Mucosa of gallbladder (tissue), 1 donor: ENCODE results near the gene LOXL1. TPM values are rescaled to one million over a fixed set of nuclear protein-coding genes. Genes with fewer than 3 reads are reported as not detected.

Experiments
- DNase-seq: peaks from one replicate; pipeline ENCODE4 v3.0.0-alpha.2; 2020; ENCODE audit warnings: low spot score
- total RNA-seq: library from RNA; stranded (reverse); gene quantifications from one replicate; pipeline ENCODE4 v1.2.1, GENCODE V29; 2021
- donor health status: DM: no; HTN: no; CAD: no.

The LOXL1 gene, protein sequence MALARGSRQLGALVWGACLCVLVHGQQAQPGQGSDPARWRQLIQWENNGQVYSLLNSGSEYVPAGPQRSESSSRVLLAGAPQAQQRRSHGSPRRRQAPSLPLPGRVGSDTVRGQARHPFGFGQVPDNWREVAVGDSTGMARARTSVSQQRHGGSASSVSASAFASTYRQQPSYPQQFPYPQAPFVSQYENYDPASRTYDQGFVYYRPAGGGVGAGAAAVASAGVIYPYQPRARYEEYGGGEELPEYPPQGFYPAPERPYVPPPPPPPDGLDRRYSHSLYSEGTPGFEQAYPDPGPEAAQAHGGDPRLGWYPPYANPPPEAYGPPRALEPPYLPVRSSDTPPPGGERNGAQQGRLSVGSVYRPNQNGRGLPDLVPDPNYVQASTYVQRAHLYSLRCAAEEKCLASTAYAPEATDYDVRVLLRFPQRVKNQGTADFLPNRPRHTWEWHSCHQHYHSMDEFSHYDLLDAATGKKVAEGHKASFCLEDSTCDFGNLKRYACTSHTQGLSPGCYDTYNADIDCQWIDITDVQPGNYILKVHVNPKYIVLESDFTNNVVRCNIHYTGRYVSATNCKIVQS
- 20.2 TPM for total RNA-seq

DNA sequence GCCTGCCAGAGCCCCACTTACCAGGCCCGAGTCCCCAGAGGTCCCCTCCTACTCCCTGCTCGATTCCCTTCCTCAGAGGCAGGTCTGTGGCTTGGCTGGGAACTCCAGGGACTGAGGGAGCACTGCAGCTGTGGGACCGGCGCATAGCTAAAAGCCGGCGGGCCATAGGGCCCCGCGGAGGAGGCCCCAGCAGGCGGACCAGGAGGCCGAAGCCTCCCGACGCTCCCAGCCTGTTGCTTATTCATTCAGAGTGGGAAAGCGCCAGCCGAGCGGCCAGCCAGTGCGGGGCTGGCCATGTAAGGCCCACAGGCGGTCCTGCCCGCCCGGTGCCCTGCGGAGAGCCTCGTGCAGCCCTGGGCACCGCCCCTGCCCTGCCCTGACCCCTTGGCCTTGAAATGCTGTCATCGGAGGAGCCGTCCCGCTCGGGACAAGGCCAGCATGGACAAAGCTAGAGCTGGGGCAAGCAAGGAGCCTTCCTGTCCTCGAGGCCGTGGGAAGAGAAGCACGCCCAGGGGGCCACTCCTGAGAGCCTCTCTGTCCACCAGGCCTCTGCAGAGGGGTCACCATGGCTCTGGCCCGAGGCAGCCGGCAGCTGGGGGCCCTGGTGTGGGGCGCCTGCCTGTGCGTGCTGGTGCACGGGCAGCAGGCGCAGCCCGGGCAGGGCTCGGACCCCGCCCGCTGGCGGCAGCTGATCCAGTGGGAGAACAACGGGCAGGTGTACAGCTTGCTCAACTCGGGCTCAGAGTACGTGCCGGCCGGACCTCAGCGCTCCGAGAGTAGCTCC lies at the start of gene LOXL1:
TSS of gene LOXL1 (plus strand) at position 244 of the 784 bp plus-strand sequence. CDS start at position 566, 322 bp downstream.
- DNase-seq = peak; percentile 59

DNA sequence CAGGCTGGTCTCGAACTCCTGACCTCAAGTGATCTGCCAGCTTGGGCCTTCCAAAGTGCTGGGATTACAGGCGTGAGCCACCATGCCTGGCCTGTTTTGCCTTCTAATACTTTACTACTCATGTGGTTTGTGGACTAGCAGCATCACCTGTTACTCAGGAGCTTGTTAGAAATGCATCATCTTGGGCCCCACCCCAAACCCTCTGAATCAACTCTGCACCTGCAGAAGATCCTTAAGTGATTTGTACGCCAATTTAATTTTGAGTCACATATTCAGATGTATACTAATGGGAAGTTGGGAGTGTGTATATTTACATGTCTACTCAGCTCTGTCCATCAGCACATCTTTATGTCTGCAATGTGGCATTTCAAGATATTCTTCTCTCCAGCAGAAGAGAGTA lies 46.8 kb upstream of the LOXL1 start:
- no peak for DNase-seq

GRCh38 chr15:73881579-73882320 lies 44.5 kb upstream of the LOXL1 start:
- no peak for DNase-seq

GRCh38 chr15:73882761-73883419 lies 43.4 kb upstream of the LOXL1 start:
- no peak for DNase-seq

GRCh38 chr15:73884159-73884558 lies 42.1 kb upstream of the LOXL1 start:
- no peak for DNase-seq

DNA sequence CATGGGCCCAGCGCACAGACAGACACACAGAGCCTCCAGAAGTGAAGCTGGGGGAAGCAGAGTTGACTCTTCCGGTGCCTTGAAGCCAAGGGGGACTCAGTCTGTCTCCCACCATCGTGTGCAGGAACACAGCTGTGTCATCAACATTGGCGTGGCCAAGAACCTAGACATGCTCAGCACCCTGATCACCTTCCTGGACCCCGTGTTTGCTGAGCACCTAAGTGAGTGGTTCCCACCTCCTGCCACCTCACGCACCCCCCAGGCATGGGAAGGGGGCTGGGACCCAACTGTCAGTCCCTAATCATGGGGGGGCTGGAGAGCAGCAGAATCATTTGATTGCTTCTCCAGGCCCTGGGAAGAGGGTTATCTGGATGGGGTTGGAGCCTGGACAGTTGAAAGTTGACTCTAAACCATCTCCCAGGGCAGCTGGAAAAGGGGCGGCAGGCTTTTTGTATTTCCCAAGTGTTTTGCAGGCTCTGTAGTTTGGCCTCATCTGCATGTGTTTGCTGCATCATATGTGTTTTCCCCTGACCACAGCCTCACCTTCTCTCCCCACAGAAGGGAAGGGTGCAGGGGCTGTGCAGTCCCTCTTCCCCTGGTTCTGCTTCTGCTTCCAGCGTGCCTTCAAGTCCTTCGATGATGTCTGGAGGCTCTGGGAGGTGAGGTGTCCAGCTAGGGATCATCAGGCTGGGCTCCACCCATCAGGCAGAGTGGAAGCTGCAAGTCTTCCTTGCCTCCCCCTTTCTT lies 40.1 kb upstream of the LOXL1 start:
- DNase-seq = no peak

- no peak for DNase-seq
These were observed 39.4 kb upstream of the LOXL1 start for GRCh38 chr15:73886717-73887345.

GRCh38 chr15:73887481-73887880 lies 38.8 kb upstream of the LOXL1 start:
- DNase-seq = no peak

GRCh38 chr15:73888224-73889041 lies 37.8 kb upstream of the LOXL1 start:
- no peak for DNase-seq

DNA sequence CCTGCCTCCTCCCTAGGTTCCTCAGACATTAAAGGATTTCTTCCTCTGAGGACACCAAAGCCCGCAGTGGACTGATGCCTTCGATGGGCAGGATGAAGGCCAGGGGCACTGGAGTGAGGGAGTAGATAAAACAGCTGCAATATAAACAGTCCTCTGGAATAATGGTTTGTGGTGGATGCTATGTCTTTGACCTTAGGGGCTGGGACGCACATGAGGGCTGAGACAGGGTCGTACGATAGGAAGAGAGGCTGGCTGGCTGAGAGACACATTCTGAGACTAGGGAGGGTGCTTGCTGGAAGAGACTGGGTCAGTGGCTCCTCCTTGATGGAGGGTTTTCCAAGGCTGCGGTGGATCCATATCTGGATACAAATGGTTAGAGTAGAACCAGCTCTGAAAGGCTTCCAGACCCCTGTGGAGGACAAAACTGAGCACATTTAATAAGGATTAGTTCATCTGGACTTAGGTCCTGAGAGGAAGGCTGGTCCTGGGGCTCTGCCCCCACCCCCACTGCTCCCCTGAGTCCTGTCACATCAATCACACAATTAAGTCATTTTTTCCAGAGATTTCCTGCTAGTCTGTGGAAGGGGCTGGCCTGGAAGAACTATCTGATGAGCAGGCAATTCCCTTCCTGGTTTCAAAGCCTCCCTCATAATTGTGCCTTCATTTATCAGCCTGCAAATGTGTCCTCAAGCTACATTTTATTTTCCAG lies 37.1 kb upstream of the LOXL1 start:
- DNase-seq = no peak

GRCh38 chr15:73889762-73890124 lies 36.5 kb upstream of the LOXL1 start:
- DNase-seq = no peak

DNA sequence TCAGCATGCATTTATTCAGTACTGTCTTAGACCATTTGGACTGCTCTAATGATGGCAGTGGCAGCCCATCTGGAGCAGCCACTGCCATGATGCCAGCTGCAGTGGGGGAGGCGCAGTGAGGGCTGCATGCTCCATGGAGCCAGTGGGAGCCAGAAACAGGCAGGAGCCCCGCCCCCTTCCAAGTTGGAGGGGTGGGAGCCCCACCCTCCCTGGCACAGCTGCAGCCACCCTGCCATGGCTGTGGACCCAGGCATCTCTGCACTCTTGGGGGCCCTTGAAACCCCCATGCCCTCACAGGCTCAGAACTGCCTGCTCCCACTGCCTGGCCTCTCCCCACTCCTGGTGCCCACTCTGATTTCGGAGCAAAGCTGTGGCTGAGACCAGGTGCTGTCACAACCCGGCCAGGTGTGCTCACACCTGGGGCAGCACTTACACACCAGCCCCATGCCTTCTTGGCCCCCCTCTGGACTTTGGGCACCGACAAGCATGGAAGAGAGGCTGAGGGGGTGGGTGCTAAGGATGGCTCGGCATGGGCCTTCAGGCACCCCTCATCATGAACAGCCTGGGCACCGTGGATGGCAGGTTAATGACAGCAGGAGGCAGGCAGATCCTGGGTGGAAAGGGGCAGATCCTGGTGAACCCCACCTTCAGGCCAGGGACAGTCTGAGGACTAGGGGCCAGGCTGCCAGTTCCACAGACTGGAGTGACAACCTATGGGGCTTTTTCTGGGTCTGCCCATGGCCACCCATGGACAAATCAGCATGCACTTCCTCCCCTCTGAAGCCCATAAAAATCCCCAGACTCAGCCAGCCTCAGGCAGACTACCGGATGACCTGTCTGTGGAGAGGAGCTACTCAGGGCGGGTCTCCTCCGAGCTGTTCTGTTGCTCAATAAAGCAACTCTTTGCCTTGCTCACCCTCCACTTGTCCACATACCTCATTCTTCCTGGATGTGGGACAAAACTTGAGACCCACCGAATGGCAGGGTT lies 34.6 kb upstream of the LOXL1 start:
- DNase-seq = no peak

DNA sequence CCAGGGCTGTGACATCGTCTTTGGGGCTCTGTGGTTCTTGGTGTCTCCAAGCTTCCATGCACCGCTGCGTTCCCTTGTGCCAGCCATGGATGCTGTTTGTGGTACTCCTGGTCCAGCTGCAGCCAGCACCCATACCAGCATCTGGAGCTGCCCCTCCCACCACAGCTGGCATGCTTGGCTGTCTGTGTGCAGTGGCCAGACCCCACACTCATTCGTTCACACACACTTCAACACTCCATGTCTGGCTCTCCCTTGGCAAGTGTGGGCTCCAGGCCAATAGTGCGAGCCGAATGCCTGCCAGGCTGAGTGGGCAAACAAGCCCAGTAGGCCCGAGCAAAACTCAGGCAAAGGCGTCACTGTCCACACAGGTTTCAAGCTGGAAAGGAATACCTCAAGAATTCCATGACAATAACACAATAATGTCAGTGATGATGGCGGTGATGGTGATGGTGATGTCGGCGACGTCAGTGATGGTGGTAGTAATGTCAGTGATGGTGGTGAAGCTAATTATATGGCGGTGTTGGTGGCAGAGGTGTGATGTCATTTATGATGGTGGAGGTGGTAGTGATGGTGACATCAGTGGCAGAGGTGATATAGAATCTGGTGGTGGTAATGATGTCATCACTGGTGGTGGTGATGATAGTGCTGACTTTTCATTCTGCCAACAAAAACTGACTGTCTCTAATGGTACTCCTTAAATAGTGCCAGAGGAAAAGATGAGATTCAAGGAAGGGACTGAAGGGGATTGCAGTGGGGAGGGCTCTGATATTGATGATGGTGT lies 33.6 kb upstream of the LOXL1 start:
- no peak for DNase-seq

DNA sequence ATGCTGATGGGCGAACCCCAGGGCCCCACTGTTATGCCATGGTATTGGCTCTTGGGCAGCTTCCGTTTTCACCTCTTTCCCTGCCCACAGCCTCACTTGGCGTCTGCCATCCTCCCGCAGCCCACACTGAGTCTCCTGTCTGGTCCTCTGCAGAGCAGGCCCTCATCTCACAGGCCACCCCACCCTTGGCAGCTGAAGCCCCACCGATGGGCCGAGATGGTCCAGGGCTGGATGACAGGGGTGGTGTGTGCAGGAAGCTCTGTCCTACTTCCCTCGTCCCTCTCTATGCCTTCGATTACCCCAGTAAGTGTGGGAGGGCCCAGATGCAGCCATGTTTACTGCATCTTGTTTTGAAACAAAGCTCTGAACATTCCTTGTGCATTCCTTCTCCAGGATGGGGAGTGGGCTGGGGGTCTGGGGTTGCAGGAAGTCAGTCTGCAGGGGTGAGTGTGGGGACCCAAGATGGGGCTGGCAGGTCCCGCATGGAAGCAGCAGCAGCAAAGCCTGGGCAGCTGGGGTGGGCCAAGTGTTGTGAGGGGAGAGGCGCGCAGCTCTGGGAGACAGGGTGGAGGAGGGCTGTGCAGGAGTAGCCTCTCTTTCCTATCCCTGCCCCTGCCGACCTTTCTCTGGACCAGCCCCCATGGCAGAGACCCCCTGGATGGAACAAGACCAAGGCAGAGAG lies 32.0 kb upstream of the LOXL1 start:
- DNase-seq = no peak

DNA sequence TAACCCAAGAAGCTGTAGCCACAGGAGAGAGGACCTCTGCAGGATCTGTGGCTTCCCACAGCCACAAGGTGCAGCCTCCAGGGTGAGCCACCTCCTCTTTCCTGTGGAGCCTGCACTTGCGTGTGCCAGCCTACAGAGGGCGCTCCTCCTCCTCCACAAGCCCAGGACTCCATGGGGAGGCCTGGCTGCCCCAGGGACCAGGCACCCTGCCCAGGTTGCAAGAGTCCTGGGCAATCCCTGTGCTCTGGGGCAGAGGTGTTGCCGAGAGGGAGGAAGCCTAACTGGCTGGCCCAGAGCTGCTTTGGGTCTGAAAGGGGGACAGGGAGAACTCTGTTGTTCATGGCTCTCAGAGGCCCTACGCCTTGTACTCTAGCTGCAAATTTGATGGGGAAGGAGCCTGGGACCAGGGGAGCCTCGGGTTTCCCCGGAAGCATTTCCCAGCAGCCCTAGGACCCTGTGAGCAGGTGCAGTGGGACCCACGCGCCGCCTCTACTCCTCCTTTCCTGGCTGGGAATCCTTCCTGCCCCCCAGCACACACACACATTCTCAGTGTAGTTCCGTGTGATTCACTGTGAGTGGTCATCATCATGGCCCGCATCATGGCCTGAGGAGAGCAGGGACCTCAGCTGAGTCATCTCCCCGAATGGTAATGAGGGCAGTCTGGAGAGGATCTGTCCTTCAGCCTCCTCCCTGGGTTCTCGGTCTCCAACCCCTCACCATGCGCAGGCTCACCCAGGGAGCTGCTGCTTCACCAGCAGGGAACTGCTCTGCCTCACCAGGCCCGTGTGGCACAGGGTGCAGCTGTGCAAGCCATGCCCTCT lies 28.6 kb upstream of the LOXL1 start:
- no peak for DNase-seq
